NCI-H69 (cell line): ENCODE results near the gene RACGAP1.

ENCODE experiments used
- DNase-seq: peaks from one replicate; lab custom pipeline; 2025; lab: John Stamatoyannopoulos, UW

RACGAP1 gene

GRCh38 chr12:49941556-49942511, 83.5 kb downstream of the RACGAP1 start:
- DNase-seq, result no peak

- no peak for DNase-seq
Measured at GRCh38 chr12:49939707-49940106, 85.6 kb downstream of the RACGAP1 start.

GRCh38 chr12:49939307-49939706, 86.0 kb downstream of the RACGAP1 start:
- no peak for DNase-seq
